ENCODE measurements around the gene ANKRD65.

ANKRD65 gene

DNA sequence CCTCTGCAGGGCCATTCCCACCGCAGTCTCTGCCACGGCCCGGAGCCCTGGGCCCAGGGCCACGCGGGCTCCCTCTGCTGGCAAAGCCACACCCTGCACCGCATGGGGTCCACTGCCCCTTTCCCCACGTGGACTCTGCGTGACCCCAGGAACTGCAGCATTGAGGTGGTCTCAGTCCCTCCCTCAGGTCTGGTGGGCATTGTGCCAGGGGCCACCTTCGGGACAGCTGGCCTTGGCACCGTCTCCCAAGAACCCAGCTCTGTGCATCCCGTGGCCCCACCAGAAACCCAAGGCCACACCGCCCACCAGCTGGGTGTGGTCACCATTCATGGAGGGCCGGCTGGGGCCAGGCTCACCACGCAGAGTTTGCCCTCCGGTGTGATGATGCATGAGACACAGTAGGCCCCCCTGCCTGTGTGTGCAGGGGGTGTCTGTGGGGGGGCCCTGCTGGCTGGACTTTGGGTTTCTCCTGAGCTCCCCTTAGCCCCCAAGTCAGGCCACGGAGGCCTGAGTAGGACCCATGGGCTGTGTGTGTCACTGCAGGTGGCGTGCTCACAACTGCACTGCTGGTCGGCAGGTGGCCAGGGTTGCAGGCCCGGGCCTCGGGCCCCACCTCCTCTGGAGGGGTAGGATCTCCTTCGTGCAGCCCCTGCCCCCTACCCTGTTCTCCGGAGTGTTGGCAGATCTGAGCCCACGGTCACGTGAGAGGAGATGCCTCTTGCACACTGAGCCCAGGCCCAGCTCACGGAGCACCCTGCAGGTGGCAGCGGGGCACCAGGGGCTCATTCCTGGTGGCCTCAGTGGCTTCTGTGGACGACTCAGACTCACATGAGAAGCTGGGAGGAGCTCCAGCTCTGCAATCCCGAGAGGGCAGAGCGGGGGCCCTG lies 20.2 kb upstream of the ANKRD65 start:
- DNase-seq (ENCODE audit: low read depth), result peak; percentile 39

DNA sequence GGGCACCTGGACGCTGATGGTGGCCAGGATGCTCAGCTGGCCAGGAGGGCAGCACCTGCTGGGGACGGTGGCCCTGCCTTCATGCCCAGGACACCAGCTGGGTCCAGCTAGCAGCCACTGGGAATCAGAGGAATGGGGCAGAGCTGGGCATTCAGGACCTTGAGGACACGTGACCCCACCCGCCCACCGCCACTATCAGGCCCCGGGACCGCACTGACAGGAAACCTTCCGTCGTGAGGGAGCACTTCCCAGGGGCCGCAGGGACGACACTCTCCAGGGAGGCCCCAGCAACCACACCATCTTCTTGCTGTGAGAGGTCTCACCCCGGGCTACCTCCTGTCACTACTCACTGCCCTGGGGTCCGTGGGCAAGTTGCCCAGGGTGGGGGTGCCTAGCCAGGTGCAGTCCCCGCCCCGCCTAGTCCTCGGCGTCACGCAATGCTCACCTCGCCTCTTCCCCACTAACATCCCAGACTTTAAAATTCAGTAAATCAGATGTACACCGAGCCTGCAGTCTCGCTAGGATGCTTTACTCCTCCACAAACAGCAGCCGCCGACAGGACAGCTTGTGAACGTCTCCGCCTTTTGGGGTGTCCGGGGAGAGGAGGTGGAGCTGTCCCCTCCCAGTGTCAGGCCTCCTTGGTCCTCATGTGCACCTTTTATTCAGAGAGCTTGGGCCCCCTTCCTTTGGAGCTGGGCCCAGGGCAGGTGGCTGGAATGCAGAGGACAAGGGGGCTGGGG lies 19.4 kb upstream of the ANKRD65 start:
- no peak for DNase-seq (ENCODE audit: low read depth)

DNA sequence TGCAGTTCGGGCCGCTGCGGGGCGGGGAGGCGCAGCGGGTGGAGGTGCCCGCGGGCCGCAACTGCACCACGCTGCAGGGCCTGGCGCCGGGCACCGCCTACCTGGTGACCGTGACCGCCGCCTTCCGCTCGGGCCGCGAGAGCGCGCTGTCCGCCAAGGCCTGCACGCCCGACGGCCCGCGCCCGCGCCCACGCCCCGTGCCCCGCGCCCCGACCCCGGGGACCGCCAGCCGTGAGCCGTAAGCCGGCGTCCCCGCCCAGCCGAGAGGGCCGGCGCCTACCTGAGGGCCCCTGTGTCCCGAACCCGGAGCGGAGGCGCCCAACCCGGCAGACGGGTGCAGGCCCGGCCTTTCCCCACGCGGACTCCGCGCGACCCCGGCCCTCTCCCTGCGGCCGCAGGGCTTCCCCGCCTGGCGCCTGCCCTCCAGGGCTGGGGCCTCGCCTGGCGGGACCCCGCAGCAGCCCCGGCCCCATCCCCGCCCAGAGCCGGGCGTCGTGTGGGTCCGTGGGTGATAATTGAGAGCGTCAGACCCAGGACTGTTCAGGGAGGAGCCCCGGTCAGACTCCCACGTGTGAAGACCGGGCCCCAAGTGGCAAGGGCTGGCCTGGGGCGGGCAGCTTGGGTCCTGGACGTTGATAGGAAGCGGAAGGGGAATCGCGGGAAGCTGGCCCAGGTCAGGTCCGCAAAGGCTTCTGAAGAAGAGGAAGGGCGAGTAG lies 18.6 kb upstream of the ANKRD65 start:
- DNase-seq (ENCODE audit: low read depth), result no peak

DNA sequence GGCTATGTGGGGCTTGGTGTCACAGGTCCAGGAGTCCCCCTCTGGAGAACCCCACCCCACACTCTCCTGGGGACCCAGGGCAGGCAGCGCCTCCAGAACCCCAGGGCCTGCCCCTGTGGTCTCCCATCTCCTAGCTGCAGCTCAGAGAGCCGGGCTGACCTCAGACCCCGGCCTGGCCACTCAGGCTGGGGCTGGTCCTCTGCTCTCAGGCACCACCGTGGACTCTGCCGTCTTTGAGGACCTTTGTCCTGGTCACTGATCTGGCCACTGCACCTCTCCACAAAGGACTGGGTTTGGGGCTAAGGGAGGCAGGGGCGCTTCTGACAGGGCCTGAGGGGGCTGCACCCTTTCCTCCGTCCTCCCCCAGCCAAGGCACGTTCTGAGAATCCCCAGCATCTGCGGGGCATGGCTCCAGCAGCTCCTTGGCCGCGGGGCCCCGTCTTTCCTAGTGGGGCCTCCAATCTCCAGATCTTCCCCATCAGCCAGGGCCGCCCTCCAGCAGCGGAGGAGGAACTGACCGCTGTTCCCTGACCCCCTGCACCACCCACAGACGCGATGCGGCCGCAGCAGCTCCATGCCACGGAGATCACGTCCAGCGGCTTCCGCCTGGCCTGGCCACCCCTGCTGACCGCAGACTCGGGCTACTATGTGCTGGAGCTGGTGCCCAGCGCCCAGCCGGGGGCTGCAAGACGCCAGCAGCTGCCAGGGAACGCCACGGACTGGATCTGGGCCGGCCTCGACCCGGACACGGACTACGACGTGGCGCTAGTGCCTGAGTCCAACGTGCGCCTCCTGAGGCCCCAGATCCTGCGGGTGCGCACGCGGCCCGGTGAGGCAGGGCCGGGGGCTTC lies 17.7 kb upstream of the ANKRD65 start:
- DNase-seq (ENCODE audit: low read depth), result no peak

DNA sequence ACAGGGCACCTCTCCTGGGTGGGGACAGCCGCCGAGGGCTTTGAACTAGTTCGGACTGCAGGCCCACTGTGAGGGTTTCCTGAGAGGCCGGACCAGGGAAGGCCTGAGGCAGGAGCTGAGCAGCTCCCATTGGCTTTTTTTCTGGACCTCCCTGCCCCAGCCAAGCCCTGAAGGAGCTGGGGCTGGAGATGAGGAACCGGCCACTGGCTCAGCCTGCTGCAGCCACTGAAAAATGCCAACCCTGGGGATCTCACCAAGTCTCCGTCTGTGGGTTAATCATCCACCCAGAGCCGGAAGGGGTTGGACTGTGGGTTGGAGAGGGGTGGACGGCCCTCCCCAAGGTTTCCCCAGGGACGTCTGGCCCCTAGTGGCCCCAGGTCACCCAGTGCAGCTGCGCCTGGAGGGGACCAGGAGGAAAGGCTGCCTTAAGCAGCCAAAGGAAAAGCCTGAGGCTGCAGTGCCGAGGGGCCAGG lies 16.9 kb upstream of the ANKRD65 start:
- no peak for DNase-seq (ENCODE audit: low read depth)

DNA sequence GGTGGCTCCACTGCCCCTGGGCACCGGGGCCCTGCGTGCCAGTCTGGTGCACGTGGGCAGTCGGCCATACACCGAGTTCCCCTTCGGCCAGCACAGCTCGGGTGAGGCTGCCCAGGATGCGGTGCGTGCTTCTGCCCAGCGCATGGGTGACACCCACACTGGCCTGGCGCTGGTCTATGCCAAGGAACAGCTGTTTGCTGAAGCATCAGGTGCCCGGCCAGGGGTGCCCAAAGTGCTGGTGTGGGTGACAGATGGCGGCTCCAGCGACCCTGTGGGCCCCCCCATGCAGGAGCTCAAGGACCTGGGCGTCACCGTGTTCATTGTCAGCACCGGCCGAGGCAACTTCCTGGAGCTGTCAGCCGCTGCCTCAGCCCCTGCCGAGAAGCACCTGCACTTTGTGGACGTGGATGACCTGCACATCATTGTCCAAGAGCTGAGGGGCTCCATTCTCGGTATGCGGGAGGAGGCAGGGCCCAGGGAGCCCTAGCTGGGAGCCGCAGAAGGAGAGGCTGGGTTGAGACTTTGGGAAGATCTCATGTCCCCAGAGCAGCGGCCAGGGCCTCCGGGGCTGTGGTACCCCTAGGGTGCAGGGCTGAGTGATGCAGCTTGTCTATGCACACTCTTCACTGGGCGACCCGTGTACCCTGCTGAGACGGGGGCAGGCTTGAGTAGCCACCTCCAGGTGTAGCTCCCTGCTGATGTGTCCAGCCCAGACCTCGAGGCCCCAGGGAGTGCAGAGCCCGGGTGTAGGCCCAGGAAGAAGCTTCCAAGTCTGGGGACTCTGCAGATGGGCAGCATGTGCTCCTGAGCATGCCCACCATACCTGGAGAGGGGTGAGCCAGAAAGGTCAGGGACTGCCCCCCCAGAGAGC lies 16.2 kb upstream of the ANKRD65 start:
- no peak for DNase-seq (ENCODE audit: low read depth)

DNA sequence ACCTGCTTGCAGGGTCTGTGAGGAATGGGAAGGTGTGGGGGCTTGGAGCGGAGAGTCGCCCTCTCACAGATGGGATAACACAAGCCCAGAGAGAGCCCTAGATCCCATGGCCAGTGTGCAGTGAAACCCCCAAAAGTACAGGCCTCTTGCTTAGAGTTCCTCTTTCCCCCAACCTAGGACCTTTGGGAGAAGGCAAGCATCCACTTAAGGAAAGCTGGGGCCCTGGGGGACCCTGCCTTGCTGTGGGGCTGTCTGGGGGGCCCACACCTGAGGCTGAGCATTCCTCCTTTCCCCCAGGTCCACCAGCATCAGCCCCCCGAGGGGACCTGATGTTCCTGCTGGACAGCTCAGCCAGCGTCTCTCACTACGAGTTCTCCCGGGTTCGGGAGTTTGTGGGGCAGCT lies 15.6 kb upstream of the ANKRD65 start:
- no peak for DNase-seq (ENCODE audit: low read depth)

DNA sequence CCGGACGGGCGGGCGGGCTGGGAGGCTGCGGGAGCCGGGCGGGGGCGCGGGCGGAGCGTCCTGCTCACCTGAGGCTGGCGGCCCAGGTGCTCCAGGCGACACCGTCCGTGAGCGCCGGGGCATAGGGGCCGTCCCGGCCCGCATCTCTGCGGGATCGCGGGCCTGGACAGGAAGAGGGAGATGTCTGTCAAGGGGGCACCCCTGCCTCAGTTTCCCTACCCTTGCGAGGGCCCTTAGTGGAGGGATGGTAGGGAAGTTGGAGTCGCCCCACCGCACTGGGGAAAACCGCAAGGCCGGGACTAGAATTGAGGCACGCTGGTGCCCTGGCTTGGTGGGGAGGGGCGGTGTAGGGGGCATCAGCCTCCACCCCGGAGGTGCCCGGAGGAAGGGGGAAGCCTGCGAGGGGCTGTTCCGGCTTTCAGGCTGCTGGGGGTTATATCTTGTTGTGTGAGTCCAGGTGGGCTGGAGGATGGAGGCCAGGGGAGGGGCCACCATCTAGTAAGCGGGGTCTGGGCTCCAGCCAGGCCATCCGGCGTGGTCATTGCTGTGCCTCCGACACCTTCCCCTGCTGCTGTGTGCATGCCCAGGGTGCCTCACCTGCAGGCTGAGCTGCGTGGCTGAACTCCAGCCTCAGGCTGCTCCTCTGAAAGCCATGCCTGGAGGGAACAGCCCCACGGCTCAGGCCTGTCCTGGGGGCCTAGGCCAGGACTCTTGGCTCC lies 15.0 kb upstream of the ANKRD65 start:
- DNase-seq (ENCODE audit: low read depth), result no peak

DNA sequence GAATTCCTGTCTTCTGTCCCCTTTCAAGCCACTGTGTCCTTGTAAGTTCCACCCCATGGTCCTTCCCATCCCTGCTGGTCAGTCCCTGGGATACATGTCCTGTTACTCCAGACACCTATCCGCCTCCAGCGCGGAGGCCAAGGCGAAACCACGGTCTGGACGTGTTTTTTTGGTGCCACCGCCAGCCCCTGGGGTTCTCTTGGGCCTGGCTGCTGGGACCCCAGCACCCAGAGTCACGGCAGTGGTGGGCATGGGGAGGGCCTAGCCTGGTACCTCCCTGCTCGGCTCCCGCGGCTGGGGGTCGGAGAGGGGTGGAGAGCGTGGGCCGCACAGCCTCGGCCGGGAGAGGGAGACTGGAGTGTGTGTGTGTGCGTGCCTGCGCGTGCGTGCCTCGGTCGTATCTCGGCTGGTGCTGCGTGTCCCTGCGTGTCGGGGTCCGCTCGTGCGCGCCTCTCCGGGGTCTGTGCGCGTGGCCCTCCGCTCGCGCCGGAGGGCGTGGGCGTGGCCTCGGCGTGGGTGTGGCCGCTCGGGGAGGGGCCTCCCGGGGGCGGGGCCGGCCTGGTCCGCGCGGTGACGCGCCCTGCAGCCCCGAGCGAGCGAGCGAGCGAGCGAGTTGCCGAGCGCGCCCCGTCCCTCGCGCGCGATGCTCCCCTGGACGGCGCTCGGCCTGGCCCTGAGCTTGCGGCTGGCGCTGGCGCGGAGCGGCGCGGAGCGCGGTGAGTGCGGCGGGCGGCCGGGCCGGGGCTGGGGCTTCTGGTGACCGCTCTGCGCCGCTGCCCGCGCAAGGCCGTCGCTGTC lies 14.2 kb upstream of the ANKRD65 start, which contains the start of gene VWA1:
VWA1 (plus strand) TSS at position 585 of the 798 bp plus-strand sequence; CDS start at position 644, 59 bp downstream.
- peak; percentile 59 for DNase-seq (ENCODE audit: low read depth)

DNA sequence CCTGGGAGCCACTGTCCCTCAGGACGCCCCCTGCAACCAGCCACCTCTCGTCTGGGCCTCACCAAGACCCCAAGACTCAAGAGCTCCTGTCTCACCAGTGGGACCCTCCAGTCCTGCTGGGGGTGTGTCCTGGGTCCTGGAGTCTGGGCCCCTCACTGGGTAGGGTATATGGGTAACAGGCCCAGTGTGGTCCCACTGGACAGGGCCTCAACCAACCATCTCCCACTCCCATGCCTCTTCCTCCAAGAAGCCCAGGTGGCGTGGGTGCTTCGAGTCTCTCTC lies 13.7 kb upstream of the ANKRD65 start:
- no peak for DNase-seq (ENCODE audit: low read depth)

DNA sequence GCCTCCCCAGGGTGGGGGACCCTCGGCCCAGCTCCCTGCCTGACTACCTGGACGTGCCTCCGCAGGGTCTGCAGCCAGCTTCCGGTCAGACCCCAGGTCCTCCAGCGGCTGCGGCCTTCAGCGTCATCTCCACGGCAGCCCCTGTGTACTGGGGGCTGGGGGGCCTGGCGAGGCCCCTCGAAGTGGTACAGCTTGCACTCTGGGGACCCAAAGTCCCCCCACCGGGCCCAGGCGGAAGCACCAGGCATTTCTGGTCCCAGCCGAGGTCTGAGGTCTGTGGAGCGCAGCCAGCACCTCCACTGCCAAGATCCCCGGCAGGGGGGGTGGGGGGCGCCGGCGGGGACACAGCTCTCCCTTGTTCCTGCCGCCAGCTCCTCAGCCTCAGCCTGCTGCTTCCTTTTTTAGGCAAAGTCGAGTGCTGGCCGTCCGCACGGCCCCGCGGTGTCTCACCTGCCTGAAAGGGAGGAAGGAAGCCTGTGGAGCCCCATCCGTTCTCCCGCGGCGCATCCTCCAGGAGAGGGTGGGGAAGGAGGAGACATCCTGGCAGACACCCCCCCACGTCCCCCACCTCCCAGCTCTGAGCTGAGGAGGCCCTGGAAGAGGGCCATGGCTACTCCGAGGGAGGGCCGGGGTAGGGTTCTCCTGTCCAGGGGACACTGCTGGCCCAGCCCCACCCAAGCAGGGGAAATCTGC lies 13.2 kb upstream of the ANKRD65 start:
- no peak for DNase-seq (ENCODE audit: low read depth)

DNA sequence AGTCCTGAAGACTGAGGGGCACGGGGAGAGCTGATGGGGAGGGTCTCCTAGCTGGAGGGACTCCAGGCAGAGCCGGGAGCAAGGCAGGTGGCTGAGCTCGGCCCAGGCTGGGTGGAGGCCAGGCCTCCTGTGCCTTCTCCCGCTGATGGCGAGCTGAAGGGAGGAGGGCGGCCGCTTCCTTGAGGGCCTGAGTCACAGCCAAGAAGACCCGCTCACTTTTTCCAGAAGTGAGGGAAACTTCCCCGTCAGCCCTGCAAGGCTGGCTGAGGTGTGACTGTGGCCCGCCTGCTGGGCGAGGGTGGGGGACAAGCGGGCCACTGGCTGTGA lies 12.7 kb upstream of the ANKRD65 start:
- no peak for DNase-seq (ENCODE audit: low read depth)

DNA sequence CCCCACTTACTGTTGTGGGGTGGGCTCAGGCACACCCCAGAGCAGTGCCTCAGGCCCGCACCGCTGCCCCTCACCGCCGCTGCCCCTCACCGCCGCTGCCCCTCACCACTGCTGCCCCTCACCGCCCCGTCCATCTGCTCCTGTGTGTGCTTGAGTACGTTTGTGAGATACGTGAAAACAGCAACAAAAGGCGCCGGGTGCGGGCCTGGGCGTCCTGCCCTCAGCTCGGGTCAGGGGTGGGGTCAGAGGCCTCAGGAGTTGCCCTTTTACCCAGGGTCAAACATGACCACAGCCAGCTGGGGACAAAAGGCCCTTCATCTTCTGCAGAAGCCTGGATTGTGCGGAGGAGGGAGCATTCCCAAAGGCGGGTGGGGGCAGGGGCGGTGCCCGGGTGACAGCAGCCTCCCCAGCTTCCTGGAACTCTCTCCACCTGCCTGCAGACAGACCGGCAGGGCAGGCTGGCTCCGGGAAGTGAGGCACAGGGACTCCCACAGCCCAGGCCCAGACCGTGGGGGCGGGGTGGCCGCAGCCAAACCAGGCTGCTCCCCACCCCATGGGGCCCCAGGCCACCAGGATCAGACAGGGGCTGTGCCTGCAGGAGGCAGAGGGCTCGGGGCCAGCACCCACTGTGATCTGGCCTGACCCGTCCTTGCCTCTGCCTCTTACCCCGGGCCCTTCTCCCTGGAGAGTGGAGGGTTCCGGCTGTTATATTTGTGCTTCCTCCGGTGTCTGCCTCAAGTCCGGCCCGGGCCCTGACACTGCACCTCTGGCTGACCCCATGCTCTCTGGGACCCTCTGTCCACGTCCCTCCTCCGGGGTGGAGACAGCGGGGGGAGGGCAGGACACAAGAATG lies 12.1 kb upstream of the ANKRD65 start:
- no peak for DNase-seq (ENCODE audit: low read depth)

DNA sequence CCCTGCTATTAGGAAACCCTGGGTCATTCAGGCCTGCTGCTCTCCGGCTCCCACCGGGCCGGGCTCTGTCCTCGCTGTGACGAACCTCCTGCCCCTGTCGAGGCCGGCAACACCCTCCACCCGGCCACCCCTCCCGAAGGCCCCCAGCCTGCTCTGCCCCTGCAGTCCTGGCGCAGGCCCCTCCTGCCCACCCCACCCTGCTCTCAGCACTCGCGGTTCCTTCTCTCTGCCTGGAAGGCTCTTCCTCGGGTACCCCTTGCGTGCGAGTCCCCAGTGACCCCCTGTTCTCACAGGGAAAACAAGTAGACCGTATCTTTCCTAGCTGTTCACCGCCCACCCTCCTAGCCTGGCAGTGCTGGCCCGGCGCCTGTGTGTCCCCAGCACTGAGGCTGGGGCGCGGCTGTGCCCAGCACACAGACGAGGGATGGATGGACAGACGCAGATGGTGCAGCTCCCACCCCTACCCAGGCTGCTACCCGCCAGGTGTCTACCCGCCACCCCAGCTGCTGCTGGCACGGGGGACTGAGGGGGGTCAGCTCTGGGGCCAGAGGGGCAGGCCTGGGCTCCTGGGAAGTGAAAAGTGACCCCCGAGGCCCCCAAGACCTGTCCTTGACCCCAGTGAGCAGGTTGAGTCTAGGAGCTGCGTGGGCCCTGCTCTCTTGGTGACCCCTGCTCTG lies 11.3 kb upstream of the ANKRD65 start:
- no peak for DNase-seq (ENCODE audit: low read depth)

DNA sequence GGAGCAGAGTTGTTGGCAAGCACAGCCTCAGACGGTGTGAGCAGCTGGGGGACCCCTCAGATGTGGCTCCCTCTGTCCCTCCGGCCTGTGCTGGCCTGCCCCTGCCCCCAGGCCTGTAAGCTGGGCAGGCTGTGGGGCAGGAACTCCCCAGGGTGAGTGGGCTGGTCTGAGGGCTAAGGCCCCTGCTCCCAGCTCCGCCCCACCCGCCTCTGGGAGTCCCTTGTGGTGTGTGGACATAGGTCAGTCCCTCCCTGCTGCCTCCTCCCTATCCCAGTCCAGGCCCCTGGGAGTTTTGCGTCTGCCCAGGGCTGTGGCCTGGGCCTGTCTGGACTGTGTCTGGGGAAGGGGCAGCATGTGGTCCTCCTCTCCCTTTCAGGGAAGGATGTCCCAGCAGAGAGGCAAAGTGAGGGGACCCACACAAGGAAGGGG lies 10.8 kb upstream of the ANKRD65 start:
- DNase-seq (ENCODE audit: low read depth), result no peak

DNA sequence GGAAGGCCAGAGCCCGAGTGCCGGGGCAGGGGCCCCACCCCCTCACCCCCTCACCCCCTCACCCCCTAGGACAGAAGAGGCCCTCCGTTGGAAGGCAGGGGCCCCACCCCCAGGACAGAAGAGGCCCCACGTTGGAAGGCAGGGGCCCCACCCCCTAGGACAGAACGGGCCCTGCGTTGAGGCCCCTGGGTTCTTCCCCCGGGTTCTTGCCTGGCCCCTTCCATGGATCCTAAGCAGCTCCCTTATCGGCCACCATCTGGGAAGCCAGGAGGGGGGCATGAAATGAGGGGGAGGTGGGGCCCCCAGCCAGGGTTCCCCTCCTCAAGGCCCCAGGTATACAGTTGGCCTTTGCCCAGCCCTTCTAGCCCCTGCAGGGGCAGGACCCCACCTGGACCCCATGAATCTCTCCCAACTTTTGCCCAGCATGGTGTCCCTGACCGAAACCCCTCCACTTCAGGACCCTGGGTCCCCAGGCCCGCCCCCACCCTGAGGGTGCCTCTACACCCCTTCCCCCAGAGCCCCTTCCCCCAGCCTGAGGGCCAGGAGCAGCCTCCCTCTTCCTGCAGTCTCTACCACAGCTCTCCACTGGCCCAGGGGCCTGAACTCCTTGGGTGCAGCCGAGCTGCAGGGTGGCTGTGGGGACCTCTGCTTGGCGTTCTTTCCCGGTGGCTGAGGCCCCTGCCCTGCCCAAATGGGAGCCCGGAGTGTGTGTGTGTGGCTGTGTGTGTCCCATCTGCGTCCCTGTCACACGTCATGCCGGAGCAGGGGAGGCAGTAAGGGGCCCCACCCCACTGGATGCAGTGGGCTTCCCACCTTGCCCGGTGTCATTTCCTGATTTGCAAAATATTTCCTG lies 10.1 kb upstream of the ANKRD65 start:
- DNase-seq (ENCODE audit: low read depth), result no peak
